Fibroblast of villous mesenchyme (primary cell): ENCODE data around the gene NR3C2. TPM values are rescaled to one million over a fixed set of nuclear protein-coding genes. Genes with fewer than 3 reads are reported as not detected.
"Not testable (repeated sequence)": the region's sequence is repeated elsewhere in the genome, so short reads cannot be mapped to it uniquely, and the experiment has no call there.

Experiments used
- DNase-seq: peaks from one replicate; pipeline ENCODE4 v3.0.0-alpha.2; 2010; ENCODE audit warnings: low read depth
- H3K4me3 ChIP-seq: 2 replicates; pipeline ENCODE4 v1.5.1; 2011; ENCODE audit warnings: low read depth, mild to moderate bottlenecking, low read length
- total RNA-seq: library from RNA; depleted of rRNA; stranded (reverse); fragments of >200 nt; gene quantifications from 2 replicates; pipeline ENCODE4 v1.2.3, GENCODE V29; 2012
- TF ChIP-seq, protein P1 (sequence below): IDR thresholded peaks from 2 replicates; pipeline ENCODE4 v1.5.1; 2012; ENCODE audit warnings: low read depth, mild to moderate bottlenecking, low read length; ENCODE audit not compliant: insufficient read depth

The NR3C2 gene
- total RNA-seq, 1 donor = under 0.01 TPM

DNA sequence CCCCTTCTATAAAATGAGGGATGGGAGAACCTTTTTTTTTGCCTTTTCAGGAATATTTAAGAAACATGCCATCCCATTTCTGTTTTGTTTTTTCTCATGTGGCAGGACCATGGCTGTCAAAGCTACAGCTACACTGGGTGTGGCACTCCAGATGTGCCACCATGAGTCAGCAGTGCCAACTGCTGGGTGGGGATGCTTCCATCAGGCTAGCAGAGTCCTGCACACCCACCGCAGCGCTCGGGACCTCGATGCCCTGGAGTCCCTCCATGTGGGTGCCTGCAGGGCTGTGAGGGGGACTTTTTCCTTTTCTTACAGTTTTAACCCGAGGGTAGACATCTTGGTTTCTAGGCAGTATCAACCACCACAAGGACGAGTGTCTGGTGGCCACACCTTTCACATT is 352.6 kb downstream of the NR3C2 start:
- TF ChIP-seq, protein P1, sequence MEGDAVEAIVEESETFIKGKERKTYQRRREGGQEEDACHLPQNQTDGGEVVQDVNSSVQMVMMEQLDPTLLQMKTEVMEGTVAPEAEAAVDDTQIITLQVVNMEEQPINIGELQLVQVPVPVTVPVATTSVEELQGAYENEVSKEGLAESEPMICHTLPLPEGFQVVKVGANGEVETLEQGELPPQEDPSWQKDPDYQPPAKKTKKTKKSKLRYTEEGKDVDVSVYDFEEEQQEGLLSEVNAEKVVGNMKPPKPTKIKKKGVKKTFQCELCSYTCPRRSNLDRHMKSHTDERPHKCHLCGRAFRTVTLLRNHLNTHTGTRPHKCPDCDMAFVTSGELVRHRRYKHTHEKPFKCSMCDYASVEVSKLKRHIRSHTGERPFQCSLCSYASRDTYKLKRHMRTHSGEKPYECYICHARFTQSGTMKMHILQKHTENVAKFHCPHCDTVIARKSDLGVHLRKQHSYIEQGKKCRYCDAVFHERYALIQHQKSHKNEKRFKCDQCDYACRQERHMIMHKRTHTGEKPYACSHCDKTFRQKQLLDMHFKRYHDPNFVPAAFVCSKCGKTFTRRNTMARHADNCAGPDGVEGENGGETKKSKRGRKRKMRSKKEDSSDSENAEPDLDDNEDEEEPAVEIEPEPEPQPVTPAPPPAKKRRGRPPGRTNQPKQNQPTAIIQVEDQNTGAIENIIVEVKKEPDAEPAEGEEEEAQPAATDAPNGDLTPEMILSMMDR = no peak
- no peak overlapping the region for H3K4me3 ChIP-seq
- no peak for DNase-seq

DNA sequence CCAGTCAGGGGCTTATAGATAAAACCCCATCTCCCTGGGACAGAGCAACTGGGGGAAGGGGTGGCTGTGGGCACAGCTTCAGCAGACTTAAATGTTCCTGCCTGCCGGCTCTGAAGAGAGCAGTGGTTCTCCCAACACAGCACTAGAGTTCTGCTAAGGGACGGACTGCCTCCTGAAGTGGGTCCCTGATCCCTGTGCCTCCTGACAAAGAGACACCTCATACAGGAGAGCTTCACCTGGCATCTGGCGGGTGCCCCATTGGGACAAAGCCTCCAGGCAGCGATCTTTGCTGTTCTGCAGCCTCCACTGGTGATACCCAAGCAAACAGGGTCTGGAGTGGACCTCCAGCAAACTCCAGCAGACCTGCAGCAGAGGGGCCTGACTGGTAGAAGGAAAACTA is 359.1 kb downstream of the NR3C2 start:
- not testable (repeated sequence) for H3K4me3 ChIP-seq, DNase-seq

DNA sequence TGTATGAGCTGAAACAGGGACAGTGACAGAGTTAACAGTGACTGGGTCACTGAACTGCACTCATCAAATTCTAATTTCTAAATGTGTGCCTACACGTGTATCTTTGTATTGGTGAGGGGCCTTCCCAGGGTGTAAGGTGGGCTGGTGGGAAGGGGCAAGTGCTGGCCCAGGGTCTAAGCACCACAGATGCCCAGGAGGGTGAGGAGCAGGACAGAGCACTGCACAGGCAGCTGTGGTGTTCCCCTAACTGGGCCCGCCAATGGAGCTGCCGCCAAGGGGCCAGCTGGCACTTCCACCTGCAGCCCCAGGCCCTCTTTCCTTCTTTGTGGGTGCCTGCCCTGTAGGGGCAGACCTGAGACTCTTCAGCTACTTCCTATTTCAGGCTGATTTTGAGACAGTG is 360.5 kb downstream of the NR3C2 start:
- TF ChIP-seq, protein P1 = no peak
- no peak overlapping the region for H3K4me3 ChIP-seq
- no peak for DNase-seq

DNA sequence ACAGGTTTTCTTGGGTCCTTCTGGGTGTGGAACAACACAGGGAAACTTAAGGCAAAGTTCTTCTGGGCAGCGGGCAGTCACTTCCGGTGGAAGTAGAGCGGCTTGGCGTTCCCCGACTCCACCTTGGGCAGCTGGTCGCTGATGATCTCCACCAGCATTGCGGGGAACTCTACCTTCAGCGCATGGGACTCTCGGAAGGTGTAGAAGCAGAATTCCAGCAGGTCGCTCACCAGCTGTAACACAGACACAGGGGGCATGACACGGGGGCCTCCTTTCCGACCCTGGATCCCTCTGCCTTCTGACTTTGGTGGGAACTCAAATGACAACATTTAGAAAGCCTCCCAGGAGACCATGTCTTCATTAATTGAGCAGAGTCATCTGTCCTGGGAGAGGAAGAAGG is 360.9 kb downstream of the NR3C2 start:
- no peak overlapping the region for H3K4me3 ChIP-seq
- TF ChIP-seq, protein P1 = no peak
- no peak for DNase-seq

DNA sequence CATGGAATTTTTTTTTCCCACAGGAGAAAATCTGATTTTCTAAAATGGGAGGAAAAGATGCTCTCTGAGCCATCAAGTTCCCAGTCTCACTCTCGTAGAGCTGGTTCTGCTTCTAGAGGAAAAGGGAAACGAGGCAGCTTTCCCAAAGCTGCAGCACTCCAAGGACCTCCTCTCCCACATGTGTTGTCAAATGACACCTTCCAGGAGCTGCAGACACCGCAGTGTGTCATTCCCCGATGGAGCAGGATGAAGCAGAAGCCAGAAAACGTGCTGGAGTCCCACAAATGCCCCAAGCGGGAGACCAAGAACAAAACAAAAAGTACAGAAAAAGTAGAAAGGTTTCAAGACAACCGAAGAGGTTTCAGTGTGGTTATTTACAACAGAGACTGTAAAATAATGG is 362.3 kb downstream of the NR3C2 start:
- DNase-seq = no peak
- H3K4me3 ChIP-seq = no peak overlapping the region
- TF ChIP-seq, protein P1 = no peak

DNA sequence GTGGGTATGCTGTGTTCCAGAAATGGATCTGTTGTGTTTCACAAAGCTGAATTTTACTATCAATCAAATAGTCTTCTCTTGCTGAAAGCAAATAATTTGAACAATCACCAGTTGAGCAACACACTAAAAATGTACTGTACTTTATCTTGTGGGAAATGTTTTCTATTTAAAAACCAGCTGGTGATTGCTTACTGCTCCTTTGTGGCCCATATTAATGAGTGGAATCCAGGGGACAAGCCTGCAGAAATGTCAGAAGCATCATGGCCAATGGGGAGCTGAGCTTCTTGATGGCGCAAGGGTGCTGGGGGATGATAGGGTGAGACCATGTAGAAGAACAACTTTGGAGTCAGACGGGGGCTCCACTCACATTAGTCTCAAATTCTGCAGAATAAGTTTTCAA is 364.2 kb downstream of the NR3C2 start:
- TF ChIP-seq, protein P1 = no peak
- no peak for DNase-seq
- H3K4me3 ChIP-seq = no peak overlapping the region

DNA sequence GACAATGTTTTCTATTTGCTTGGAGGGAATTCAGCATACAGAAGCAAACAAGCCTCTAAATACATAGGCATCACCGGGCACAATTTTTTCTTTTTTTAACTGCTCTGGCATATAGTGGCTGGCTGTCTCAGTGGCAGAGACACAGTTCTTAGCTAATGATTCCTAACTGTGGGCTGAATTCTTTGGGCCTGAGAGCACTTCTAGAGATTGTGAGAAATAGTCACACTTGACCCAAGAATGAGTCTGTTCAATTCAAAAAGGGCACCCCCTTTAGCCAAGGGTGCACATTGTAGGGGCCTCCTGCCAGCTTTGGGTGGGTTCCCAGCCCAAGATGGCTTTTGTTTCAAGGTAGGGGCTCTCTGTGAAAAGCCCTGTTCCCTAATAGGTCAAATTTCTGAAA is 364.6 kb downstream of the NR3C2 start:
- DNase-seq = no peak
- TF ChIP-seq, protein P1 = no peak
- H3K4me3 ChIP-seq = no peak overlapping the region
